HG02642 (cell line): Measurements from ENCODE around the gene PRKN.
"Not testable (repeated sequence)": the region's sequence is repeated elsewhere in the genome, so short reads cannot be mapped to it uniquely, and the experiment has no call there.

Experiments
- ATAC-seq: cut with Tn5 transposase; IDR thresholded peaks from one replicate; pipeline ENCODE4 v1.9.1; 2021; ENCODE audit warnings: mild to moderate bottlenecking; ENCODE audit not compliant: unreplicated experiment, poor library complexity

Gene PRKN

GRCh38 chr6:162680367-162680766 is 47.2 kb downstream of the PRKN start:
- ATAC-seq, result no peak

GRCh38 chr6:162679681-162680080 is 47.9 kb downstream of the PRKN start:
- no peak for ATAC-seq

- not testable (repeated sequence) for ATAC-seq
Observed at GRCh38 chr6:162678896-162679295, 48.7 kb downstream of the PRKN start.

- no peak for ATAC-seq
Observed at GRCh38 chr6:162675503-162675902, 52.1 kb downstream of the PRKN start.

- ATAC-seq, result no peak
Observed at GRCh38 chr6:162674452-162674851, 53.1 kb downstream of the PRKN start.

GRCh38 chr6:162671580-162672165 is 55.9 kb downstream of the PRKN start:
- ATAC-seq, result no peak

- no peak for ATAC-seq
Observed at GRCh38 chr6:162670345-162670744, 57.2 kb downstream of the PRKN start.

GRCh38 chr6:162666246-162666645 is 61.3 kb downstream of the PRKN start:
- ATAC-seq, result no peak

- ATAC-seq, result no peak
Observed at GRCh38 chr6:162653808-162654207, 73.8 kb downstream of the PRKN start.

GRCh38 chr6:162651505-162651904 is 76.1 kb downstream of the PRKN start:
- ATAC-seq, result no peak

- no peak for ATAC-seq
Observed at GRCh38 chr6:162649271-162649670, 78.3 kb downstream of the PRKN start.

- ATAC-seq, result no peak
Observed at GRCh38 chr6:162644153-162644552, 83.4 kb downstream of the PRKN start.

GRCh38 chr6:162640756-162641155 is 86.8 kb downstream of the PRKN start:
- ATAC-seq, result no peak

- ATAC-seq, result no peak
Observed at GRCh38 chr6:162639951-162640350, 87.6 kb downstream of the PRKN start.

- ATAC-seq, result no peak
Observed at GRCh38 chr6:162638931-162639574, 88.5 kb downstream of the PRKN start.

- no peak for ATAC-seq
Observed at GRCh38 chr6:162637317-162637716, 90.2 kb downstream of the PRKN start.

GRCh38 chr6:162636167-162636566 is 91.4 kb downstream of the PRKN start:
- ATAC-seq, result no peak

GRCh38 chr6:162631546-162631945 is 96.0 kb downstream of the PRKN start:
- ATAC-seq, result no peak

GRCh38 chr6:162630069-162630468 is 97.5 kb downstream of the PRKN start:
- ATAC-seq, result no peak

GRCh38 chr6:162627825-162628224 is 99.7 kb downstream of the PRKN start:
- ATAC-seq, result no peak

GRCh38 chr6:162627362-162627761 is 100.2 kb downstream of the PRKN start:
- ATAC-seq, result no peak

GRCh38 chr6:162626869-162627268 is 100.7 kb downstream of the PRKN start:
- no peak for ATAC-seq
